Measurements from ENCODE around the gene EIF3C. TPM values are rescaled to one million over a fixed set of nuclear protein-coding genes. Genes with fewer than 3 reads are reported as not detected.
"Not testable (repeated sequence)": the region's sequence is repeated elsewhere in the genome, so short reads cannot be mapped to it uniquely, and the experiment has no call there.

The EIF3C gene
- total and polyA plus RNA-seq, 10 of the 15 experiments (the other 5 are each of a cell fraction or from before 2014, with no cell fraction given) = 70.4 to 555 (median 269) TPM

DNA sequence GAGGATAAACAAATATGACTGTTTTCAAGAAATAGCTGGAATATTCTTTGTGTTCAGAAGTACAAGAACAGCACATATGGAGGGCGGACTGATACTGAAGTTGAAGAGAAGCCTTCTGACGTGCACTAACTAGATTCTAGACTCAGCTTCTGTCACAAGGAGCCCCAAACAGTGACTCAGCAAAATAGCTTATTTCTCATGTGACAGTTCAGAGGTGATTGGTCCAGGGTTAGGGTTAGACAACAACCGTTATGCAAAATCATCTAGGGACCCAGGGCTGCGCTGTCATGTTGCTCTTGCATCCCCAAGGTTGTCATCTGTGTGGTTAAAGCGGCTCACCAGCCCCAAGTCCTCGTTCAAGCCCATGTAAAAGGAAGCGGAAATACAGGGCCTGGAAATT is 43.8 kb upstream of the EIF3C start:
- H3K9me3 ChIP-seq (replicated peaks; ENCODE audit: control insufficient read depth, insufficient read depth, low read length); BruUV-seq (replicated peaks); SMC1A ChIA-PET (ENCODE audit: uncharacterized antibody, unreplicated experiment); in situ Hi-C loops (cut with MboI); intact Hi-C loops (cut with micrococcal nuclease; ENCODE audit: unreplicated experiment); H3K27me3 ChIP-seq (replicated peaks in 1 of 2; ENCODE audit: control insufficient read depth in 2 of 2, insufficient read depth in 2 of 2, low read length in 1 of 2); H4K20me1 ChIP-seq (ENCODE audit: control insufficient read depth, insufficient read depth); H3K4me2 ChIP-seq (ENCODE audit: control insufficient read depth, insufficient read depth); CTCF ChIA-PET; H3K4me1 ChIP-seq (ENCODE audit: control insufficient read depth, insufficient read depth, low read length); H2AFZ ChIP-seq (ENCODE audit: control insufficient read depth, low read depth, low read length); H3K9ac ChIP-seq (ENCODE audit: control insufficient read depth, insufficient read depth, low read length); FAIRE-seq; POLR2A ChIA-PET; H3K36me3 ChIP-seq (ENCODE audit: control insufficient read depth in 2 of 2, insufficient read depth in 2 of 2, low read length in 1 of 2); H3K4me3 ChIP-seq; DNase-seq (ENCODE audit: low read depth, low spot score); H3K27ac ChIP-seq (ENCODE audit: control insufficient read depth, insufficient read depth); RAD21 ChIA-PET (ENCODE audit: unreplicated experiment); ATAC-seq; H3K79me2 ChIP-seq (ENCODE audit: control insufficient read depth, insufficient read depth, low read length): not testable (repeated sequence)
- WGBS (ENCODE audit: insufficient coverage, insufficient replicate concordance, low lambda C conversion rate, missing lambda C conversion rate) = no CpG with 5 or more reads among the region's 7 CpGs

DNA sequence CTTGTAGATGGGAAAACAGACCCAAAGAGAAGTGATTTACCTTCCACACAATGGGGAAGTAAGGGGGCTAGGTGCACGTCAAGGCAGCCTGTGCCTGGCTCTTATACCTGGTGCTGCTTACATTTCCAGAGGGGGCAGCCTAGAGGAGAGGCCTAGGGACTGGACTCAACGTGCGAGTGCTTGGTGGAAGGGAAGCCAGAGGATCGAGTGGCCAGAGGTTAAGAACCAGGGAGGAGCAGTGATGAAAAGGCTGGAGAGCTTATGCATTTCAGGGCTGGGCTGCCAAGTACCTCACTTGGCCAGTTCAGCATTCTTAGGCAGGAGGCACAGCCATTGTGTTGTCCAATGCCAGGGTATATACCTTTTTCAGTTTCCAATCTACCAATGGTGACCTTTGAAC is 43.1 kb upstream of the EIF3C start:
- in situ Hi-C loops (cut with MboI); H3K4me2 ChIP-seq (ENCODE audit: control insufficient read depth, insufficient read depth); H3K27ac ChIP-seq (ENCODE audit: control insufficient read depth, insufficient read depth); H3K79me2 ChIP-seq (ENCODE audit: control insufficient read depth, insufficient read depth, low read length); H3K9me3 ChIP-seq (replicated peaks; ENCODE audit: control insufficient read depth, insufficient read depth, low read length); ATAC-seq; BruUV-seq (replicated peaks); intact Hi-C loops (cut with micrococcal nuclease; ENCODE audit: unreplicated experiment); FAIRE-seq; POLR2A ChIA-PET; RAD21 ChIA-PET (ENCODE audit: unreplicated experiment); CTCF ChIA-PET; H3K4me1 ChIP-seq (ENCODE audit: control insufficient read depth, insufficient read depth, low read length); H3K27me3 ChIP-seq (replicated peaks in 1 of 2; ENCODE audit: control insufficient read depth in 2 of 2, insufficient read depth in 2 of 2, low read length in 1 of 2); H2AFZ ChIP-seq (ENCODE audit: control insufficient read depth, low read depth, low read length); H3K36me3 ChIP-seq (ENCODE audit: control insufficient read depth in 2 of 2, insufficient read depth in 2 of 2, low read length in 1 of 2); SMC1A ChIA-PET (ENCODE audit: uncharacterized antibody, unreplicated experiment); DNase-seq (ENCODE audit: low read depth, low spot score); H4K20me1 ChIP-seq (ENCODE audit: control insufficient read depth, insufficient read depth); H3K4me3 ChIP-seq; H3K9ac ChIP-seq (ENCODE audit: control insufficient read depth, insufficient read depth, low read length): not testable (repeated sequence)
- no CpG with 5 or more reads among the region's 4 CpGs for WGBS (ENCODE audit: insufficient coverage, insufficient replicate concordance, low lambda C conversion rate, missing lambda C conversion rate)

DNA sequence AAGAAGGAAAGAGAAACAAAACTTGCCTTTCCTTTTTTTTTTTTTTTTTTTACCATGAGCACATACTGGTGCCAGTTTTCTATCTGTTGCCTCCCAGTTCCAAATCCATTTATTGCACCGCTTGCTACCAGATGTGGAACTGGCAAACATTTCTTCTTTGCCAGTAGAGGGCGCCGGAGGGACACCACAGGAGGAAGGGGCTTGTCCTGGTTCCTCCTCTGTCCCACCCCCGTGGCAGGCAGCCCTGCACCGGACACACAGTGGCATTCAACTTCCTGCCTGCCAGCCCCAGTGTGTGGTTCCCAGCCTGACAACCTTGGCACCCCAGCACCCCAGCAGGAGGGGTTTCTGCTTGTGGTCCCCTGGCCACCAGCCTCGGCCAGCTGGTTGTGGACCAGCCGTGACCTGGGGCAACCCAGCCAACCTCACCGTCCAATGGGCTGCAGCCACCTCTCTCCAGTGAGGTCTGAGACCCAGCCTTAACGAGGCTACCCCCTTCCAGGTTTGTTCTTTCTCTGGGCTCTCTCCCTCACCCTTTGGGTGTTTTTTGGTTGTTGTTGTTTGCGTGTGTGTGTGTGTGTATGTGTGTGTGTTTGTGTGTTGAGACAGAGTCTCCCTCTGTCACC is 22.8 kb upstream of the EIF3C start:
- intact Hi-C loops (cut with micrococcal nuclease; ENCODE audit: unreplicated experiment); H2AFZ ChIP-seq (ENCODE audit: control insufficient read depth, low read depth, low read length); BruUV-seq (replicated peaks); H3K4me3 ChIP-seq; H3K27ac ChIP-seq (ENCODE audit: control insufficient read depth, insufficient read depth); H3K79me2 ChIP-seq (ENCODE audit: control insufficient read depth, insufficient read depth, low read length); H3K27me3 ChIP-seq (replicated peaks in 1 of 2; ENCODE audit: control insufficient read depth in 2 of 2, insufficient read depth in 2 of 2, low read length in 1 of 2); H3K9ac ChIP-seq (ENCODE audit: control insufficient read depth, insufficient read depth, low read length); H3K9me3 ChIP-seq (replicated peaks; ENCODE audit: control insufficient read depth, insufficient read depth, low read length); POLR2A ChIA-PET; FAIRE-seq; SMC1A ChIA-PET (ENCODE audit: uncharacterized antibody, unreplicated experiment); H4K20me1 ChIP-seq (ENCODE audit: control insufficient read depth, insufficient read depth); CTCF ChIA-PET; H3K36me3 ChIP-seq (ENCODE audit: control insufficient read depth in 2 of 2, insufficient read depth in 2 of 2, low read length in 1 of 2); RAD21 ChIA-PET (ENCODE audit: unreplicated experiment); DNase-seq (ENCODE audit: low read depth, low spot score); in situ Hi-C loops (cut with MboI); H3K4me2 ChIP-seq (ENCODE audit: control insufficient read depth, insufficient read depth); H3K4me1 ChIP-seq (ENCODE audit: control insufficient read depth, insufficient read depth, low read length): not testable (repeated sequence)
- no CpG with 5 or more reads among the region's 10 CpGs for WGBS (ENCODE audit: insufficient coverage, insufficient replicate concordance, low lambda C conversion rate, missing lambda C conversion rate)
- ATAC-seq = peak; percentile 98

- WGBS (ENCODE audit: insufficient coverage, insufficient replicate concordance, low lambda C conversion rate, missing lambda C conversion rate) = no CpG with 5 or more reads among the region's 13 CpGs
- H2AFZ ChIP-seq (ENCODE audit: control insufficient read depth, low read depth, low read length); H3K27ac ChIP-seq (ENCODE audit: control insufficient read depth, insufficient read depth); ATAC-seq; DNase-seq (ENCODE audit: low read depth, low spot score); H3K4me3 ChIP-seq; H4K20me1 ChIP-seq (ENCODE audit: control insufficient read depth, insufficient read depth); H3K4me1 ChIP-seq (ENCODE audit: control insufficient read depth, insufficient read depth, low read length); POLR2A ChIA-PET; CTCF ChIA-PET; SMC1A ChIA-PET (ENCODE audit: uncharacterized antibody, unreplicated experiment); RAD21 ChIA-PET (ENCODE audit: unreplicated experiment); in situ Hi-C loops (cut with MboI); H3K36me3 ChIP-seq (ENCODE audit: control insufficient read depth in 2 of 2, insufficient read depth in 2 of 2, low read length in 1 of 2); H3K79me2 ChIP-seq (ENCODE audit: control insufficient read depth, insufficient read depth, low read length); H3K4me2 ChIP-seq (ENCODE audit: control insufficient read depth, insufficient read depth); H3K9me3 ChIP-seq (replicated peaks; ENCODE audit: control insufficient read depth, insufficient read depth, low read length); H3K27me3 ChIP-seq (replicated peaks in 1 of 2; ENCODE audit: control insufficient read depth in 2 of 2, insufficient read depth in 2 of 2, low read length in 1 of 2); FAIRE-seq; intact Hi-C loops (cut with micrococcal nuclease; ENCODE audit: unreplicated experiment); H3K9ac ChIP-seq (ENCODE audit: control insufficient read depth, insufficient read depth, low read length); BruUV-seq (replicated peaks): not testable (repeated sequence)
These were observed 21.8 kb upstream of the EIF3C start for GRCh38 chr16:28689425-28689824.

All from GM12878 (cell line).